Thoracic aorta endothelial cell (primary cell): ENCODE measurements around the gene ZNF700. TPM values are rescaled to one million over a fixed set of nuclear protein-coding genes. Genes with fewer than 3 reads are reported as not detected.

Experiments
- small RNA-seq: library from RNA; depleted of rRNA; stranded (forward); fragments of <200 nt; gene quantifications from one replicate; pipeline ENCODE3, GENCODE V24; 2012
- total RNA-seq: library from RNA; depleted of rRNA; stranded (reverse); fragments of >200 nt; gene quantifications from 2 replicates; pipeline ENCODE4 v1.2.3, GENCODE V29; 2012

The ZNF700 gene
- 9.4 and 9.7 TPM in 2 replicates for total RNA-seq

DNA sequence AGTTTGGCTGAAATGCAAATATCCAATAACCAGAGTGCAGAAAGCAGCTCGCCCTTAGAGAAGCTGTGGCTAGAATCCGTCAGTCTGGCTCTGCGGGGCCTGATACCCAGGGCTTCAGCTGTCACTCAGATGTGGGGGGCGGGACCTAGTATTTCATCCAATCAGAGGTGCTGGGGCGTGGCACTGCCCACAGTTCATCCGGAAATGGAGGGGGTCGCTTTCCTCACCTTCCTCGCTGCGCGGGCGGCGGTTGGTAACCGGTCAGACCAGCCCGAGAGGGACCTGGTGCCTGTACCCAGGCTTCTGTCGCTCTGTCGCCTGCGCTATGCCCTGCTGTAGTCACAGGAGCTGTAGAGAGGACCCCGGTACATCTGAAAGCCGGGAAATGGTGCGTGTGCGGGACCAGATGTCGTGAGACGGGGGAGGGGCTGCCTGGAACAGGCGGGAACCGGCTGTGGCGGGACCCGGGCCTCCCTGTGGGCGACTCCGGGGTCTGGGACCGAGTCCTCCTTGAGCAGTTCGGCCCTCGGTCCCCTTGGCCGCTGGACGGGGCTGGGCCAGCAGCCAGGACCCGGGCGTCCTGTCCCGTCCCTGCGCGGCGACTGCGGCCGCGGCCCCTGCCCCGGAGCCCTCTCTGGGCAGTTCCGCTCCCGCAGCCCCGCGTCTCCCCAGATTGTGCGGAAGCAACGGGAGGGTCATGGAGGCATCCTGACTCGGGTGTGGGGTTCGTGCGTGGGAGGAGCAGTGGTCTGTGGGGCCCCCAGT lies at the start of gene ZNF700:
Gene ZNF700, plus strand, starts transcription at position 222 of the 765 bp plus-strand sequence. Its CDS starts 104 bp downstream, at position 326.

GRCh38 chr19:11887611-11888531 lies 37.0 kb upstream of the ZNF700 start, which contains the start of gene ZNF69:
Gene ZNF69 (plus strand): TSS chr19:11887782. CDS start chr19:11887924, 142 bp downstream.

DNA sequence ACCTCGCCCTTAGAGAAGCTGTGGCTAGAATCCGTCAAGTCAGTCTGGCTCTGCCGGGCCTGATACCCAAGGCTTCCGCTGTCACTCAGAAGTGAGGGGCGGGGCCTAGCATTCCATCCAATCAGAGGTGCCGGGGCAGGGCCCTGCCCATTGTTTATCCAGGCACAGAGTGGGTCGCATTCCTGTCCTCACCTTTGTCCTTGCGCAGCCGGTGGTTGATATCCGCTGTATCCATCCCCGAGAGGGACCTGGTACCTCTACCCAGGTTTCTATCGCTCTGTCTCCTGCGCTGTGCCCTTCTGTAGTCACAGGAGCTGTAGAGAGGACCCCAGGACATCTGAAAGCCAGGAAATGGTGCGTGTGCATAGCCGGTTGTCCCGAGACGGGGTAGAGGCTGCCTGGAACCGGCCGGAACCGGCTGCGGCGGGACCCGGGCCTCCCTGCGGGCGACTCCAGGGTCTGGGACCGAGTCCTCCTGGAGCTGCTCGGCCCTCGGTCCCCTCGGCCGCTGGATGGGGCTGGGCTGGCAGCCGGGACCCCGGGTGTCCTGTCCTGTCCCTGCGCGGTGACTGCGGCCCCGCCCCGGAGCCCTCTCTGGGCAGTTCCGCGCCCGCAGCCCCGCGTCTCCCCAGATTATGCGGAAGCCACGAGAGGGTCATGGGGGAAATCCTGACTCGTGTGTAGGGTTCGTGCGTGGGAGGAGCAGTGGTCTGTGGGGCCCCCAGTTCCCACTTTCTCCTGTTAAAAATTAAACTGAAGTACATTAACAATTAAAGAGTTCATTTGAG lies 40.1 kb downstream of the ZNF700 start, which contains the start of gene ZNF763:
Gene ZNF763, plus strand, starts transcription at position 183 of the 788 bp plus-strand sequence. Its CDS starts 169 bp downstream, at position 352.

Small RNA genes lying within 50 kb of the gene (small RNA-seq; reads per million reads assigned to genes)
- not detected for gene RNA5SP464

Other genes starting within 250 kb of the ZNF700 start
- gene ZNF823, start 186.2 kb upstream of the ZNF700 start, total RNA-seq, result 6.4 and 6.9 TPM in 2 replicates
- 7.2 and 7.6 TPM in 2 replicates for gene ZNF441, start 158.1 kb upstream of the ZNF700 start, total RNA-seq
- 0.65 and 0.93 TPM in 2 replicates for gene ZNF491, start 126.6 kb upstream of the ZNF700 start, total RNA-seq
- 12.4 TPM in 2 replicates for gene ZNF440, start 110.8 kb upstream of the ZNF700 start, total RNA-seq
- 0.29 and 0.66 TPM in 2 replicates for gene ZNF439, start 76.4 kb upstream of the ZNF700 start, total RNA-seq
- gene ZNF69, start 37.3 kb upstream of the ZNF700 start, total RNA-seq, result 1.4 and 6.8 TPM in 2 replicates
- 0.57 and 1.3 TPM in 2 replicates for gene ZNF763, start 39.9 kb downstream of the ZNF700 start, total RNA-seq
- gene ZNF433, start 110.6 kb downstream of the ZNF700 start, total RNA-seq, result 1.9 and 4.5 TPM in 2 replicates
- 0.29 and 0.80 TPM in 2 replicates for gene ZNF878, start 127.9 kb downstream of the ZNF700 start, total RNA-seq
- gene ZNF844, start 139.6 kb downstream of the ZNF700 start, total RNA-seq, result 2.7 and 3.3 TPM in 2 replicates
- gene ZNF20, start 215.2 kb downstream of the ZNF700 start, total RNA-seq, result 2.2 and 2.5 TPM in 2 replicates
- gene ZNF625, start 231.6 kb downstream of the ZNF700 start, total RNA-seq, result 10.1 and 13.3 TPM in 2 replicates
- 4.7 and 6.3 TPM in 2 replicates for gene ZNF136, start 238.0 kb downstream of the ZNF700 start, total RNA-seq